Measurements from ENCODE around the gene HOXC10.

Gene HOXC10

DNA sequence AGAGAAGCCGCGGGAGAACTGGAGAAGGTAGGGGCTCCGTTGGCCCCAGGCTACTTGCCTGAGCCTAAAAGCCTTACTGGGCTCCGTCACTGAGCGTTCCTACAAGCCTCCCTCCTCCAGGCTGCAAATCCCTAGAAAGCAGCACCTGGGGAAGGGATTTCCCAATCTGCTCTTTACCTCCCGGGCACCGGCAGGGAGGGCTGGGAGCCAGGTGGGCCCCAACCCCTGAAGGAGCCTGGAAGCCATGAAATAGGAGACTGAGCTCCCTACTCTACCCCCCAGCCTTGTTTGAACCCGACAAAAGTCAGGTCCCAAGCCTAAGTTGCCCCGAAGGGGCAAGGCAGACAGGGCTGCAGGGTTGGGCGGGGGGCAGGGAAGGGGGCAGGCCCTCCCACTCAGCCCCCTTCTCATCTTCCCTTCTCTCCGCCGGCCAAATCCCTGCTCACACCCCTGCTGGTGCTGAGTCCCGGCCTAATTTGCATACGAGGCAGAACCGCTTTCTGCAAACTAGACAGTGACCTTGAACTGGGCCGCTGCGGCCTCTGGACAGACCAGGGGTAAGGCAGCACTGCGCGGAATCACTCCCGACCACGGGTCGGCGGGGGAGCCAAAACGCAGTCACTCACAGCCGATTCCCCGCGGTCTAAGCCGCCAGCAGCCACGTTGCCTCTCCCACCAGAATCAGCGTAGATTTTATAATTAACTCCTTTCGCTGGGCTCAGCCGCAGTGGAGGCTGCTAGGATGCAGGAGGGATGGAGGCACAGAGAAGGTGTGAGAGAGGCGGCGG lies 34.0 kb upstream of the HOXC10 start:
- DNase-seq, result no peak

DNA sequence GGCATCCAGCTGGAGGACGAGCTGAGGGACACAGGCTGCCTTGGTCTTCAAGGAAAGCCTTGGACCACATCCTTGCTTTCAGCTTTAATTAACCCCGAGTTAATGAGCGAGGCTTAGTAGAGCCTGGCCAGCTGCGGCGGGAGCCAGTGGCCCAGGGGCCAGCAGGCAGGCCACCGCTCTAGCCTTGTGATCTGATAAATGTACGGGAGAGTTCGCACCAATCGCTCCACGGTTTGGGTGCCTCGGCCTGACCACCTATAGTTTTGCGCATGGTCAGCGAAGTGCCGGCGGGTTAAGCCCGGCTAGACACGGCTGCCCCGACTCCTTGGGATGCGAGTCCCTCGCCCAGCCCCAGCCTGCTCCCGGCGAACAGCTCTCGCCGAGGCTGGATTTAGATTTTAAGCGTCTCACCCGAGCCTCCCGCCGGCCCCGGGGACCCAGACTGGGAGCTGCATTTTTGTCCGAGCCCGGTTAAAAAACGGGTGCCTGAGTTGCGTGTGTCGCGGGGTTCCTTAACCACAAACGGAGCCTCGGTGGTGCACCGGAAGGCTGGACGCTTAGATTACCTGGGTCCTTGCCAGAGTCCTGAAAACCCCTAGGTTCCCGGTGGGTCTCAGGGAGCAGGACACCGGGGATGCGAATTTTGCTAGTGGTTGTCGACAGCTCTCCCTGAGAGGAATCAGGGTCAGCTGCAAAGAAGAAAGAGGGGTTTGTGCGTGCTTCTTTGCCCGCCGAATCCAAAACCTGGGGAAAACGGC lies 33.2 kb upstream of the HOXC10 start:
- DNase-seq, result no peak

DNA sequence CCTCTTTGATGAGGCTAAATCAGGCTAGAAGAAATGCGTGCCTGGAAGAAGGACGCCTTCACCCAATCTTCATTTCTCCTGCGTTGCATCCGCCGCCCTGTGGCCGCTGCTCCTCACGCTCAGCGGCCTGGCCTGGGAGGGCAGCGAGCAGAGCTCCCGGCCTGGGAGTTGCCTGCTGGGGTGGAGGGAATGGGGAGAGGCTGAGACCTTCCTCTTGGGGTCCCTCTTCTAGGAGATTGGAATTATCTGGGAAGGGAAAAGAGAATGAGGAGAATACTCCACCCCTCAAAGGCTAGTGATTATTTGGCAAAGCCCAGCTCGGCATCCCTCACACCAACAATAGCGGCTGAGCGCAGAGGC lies 32.6 kb upstream of the HOXC10 start:
- DNase-seq, result no peak

DNA sequence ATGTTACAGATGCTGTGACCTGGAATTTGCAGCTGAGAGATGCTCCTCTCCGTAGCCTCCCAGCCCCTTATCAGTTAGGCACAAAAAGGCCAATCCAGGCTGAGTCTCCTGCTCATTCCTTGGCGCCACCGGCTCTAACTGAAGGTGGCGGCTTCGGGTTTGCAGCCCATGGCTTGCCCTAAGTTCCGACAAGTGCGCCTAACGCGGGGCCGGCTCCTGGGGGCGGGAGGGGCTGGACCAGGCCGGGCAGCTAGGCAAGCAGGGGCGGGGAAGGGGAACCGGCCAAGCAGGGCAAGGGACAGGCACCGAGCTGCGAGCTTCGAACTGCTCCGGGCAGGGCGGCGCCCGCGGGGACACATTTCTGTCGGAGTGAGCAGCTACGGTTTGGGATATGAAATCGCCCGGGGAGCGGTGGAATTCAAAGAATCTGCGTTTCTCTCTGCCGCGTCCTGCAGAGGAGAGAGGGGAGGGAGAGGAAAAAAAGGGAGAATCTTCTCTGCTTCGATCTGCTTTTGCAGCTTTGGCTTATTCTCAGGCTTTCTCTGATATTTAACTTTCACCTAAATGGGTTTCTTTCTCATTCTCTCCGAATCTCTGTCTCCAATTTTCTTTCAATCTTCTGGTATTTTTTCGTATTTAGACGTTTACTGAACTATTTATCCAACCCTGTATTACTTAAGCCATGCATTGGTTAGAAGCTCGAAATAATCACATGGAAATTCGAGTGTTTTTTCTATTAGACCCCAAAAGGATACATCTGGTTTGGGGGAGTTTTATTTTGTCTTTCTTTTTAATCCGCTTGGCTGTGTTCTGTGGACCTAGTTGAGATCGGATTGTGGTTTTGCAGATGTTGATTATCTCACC lies 31.8 kb upstream of the HOXC10 start:
- no peak for DNase-seq

DNA sequence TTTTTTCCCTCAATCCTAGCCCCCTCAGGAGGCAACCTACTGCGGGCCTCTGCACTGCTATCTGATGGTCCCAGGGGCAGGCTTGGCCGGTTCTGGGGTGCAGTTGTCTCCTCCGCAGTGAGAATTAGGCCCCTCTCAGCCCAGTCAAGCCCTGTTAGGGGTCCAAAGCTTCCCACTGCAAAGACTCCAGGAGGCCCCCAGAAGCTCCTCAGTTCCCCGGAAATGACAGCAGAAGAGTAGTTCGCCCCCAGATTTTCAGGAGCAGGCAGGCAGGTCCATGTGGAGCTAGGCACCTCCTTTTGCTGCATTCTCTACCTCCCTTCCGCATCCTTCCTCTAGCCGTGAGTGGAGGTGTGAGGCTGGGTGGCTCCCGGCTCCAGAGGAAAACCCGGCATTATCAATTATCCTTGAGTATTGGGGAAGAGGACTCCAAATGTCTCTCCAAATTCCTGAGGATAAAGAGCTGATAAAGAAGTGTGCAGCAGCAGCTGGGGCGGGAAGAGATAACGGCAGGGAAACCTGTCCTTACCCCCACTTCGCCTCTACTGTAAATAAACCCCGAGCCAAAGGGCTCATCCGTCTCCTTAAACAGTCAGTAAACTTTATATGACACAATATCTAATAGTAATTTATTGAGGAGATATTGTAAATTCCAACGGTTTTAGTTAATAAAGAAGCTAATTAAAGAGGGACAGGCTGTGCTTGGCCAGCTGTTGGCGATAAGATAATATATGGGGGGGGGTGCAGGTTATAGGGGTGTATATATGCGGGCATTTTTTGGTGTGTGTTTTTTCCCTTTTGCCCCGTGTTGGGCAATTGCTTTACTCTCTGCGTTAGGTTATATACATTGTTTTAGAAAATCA lies 30.9 kb upstream of the HOXC10 start:
- no peak for DNase-seq

DNA sequence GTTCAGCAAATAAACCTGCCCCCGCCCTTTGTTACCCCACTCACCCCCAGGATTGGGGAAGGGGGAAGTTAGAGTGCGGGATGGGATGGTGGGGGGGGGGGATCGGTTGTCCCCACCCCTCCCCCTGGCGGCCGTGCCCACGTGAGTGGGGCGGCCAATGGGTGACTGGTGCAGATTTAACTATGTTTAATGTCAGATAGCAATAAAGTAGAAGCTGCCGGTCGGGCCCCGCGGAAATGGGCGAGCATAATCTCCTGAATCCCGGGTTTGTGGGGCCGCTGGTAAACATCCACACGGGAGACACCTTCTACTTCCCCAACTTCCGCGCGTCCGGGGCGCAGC lies 30.3 kb upstream of the HOXC10 start, which contains the start of gene HOXC12:
Gene HOXC12, plus strand, starts transcription at position 210 of the 342 bp plus-strand sequence. Its CDS starts 27 bp downstream, at position 237.
- no peak for DNase-seq

DNA sequence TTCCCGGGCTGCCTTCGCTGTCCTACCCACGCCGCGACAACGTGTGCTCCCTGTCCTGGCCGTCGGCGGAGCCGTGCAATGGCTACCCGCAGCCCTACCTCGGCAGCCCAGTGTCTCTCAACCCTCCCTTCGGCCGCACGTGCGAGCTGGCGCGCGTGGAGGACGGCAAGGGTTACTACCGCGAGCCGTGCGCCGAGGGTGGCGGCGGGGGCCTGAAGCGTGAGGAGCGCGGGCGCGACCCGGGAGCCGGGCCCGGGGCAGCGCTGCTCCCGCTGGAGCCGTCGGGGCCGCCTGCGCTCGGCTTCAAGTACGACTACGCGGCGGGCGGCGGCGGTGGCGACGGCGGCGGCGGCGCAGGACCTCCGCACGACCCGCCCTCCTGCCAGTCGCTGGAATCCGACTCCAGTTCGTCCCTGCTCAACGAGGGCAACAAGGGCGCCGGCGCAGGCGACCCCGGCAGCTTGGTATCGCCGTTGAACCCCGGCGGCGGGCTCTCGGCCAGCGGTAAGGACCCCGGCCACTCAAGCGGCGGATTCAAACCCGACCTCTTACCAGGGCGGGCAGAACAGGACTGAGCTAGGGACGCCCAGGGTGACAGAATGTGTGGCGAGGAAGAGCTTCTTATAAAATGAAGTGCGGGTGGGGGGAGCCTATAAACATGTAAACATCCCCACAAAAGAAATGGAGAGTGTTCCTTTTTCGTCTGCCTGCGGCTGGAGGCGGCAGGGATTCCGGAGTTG lies 29.7 kb upstream of the HOXC10 start:
- DNase-seq, result no peak

DNA sequence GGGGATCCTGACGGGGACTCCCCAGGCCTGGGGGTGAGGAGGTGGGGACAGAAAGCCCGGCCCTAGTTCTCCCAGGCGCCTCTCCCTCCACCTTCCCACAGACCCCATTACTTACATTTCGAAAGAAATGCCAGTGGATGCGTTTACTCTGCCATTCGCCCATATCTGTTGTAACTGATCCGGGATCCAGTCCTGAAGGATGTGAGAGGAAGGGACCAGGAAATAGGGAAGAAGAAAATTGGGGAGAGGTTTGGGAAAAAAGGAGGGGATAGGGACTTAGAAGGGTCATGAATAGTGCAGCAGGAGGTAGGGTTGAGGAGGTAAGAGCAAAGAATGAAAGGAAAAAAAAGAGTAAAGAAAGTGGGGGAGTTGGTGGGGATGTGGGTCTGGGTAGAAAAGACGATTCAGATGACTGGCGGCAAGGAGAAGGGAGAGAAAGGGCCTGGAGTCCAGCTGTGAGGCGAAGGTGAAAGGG lies 29.1 kb upstream of the HOXC10 start:
- DNase-seq, result no peak

DNA sequence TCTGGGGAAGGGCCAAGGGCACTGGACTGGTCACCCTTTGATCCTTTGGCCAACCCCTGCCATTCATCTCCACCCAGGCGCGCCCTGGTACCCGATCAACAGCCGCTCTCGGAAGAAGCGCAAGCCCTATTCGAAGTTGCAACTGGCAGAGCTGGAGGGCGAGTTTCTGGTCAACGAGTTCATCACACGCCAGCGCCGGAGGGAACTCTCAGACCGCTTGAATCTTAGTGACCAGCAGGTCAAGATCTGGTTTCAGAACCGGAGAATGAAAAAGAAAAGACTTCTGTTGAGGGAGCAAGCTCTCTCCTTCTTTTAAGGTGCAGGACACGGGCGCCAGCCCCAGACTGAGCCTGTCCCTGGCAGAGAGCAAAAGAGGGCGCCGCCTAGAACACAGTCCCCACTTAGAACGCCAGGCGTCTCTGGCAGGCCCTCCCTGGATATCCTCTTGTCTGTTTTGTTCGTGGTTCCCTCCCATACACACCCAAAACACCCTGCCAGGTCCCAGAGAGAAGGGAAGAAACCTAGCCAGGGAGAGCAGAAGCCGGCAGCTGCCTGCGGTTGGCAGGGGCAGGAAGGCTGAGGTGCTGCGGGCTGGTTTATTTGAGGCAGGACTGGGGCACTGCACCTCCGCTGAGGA lies 28.6 kb upstream of the HOXC10 start:
- DNase-seq, result no peak

DNA sequence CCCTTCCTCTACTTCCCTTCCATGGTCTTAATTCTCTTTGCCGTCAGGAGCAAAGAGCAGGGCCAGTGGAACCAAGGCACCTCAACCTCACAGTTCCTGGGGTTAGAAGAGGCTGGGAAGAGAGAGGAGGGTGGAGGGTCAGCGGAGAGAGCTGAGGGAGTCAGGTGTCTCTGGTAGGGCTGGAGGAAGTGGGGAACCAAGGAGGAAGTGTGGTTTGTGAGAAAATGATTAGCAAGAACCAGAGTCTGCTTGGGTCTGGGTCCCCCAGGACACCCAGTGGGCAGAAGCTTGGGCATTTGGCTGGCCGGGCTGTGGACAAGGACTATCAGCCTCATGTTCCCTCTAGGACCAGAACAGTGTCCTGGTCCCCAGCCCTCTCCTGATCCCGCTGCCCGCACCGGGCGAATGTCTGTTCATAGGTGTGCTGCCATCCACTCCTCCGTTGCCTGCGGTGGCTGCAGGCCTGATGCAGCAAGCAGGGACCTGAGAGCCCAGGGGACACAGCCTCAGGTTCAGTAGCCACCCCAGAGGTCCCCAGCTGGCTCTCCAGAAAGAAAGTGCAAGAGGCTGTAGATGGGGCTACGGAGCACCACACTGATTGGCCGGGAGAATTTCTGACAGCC lies 27.9 kb upstream of the HOXC10 start:
- no peak for DNase-seq

DNA sequence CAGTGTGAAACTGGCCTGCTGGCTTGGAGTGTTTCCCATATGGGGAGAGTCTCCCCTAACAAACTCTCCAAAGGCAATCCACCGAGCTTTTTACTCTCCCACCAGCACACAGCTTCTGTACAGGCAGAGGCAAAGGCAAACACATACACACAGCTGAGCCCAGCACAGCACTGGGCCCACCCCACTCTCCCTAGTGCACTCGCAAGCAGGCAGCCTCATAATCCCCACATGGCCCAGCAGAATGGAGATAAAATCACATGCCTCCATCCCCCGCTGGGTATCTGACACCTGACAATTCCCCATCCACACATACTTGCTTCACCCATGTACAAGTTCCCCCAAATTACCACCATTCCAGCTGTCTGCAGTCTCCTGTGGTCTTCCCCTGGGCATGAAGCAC lies 26.8 kb upstream of the HOXC10 start:
- no peak for DNase-seq

DNA sequence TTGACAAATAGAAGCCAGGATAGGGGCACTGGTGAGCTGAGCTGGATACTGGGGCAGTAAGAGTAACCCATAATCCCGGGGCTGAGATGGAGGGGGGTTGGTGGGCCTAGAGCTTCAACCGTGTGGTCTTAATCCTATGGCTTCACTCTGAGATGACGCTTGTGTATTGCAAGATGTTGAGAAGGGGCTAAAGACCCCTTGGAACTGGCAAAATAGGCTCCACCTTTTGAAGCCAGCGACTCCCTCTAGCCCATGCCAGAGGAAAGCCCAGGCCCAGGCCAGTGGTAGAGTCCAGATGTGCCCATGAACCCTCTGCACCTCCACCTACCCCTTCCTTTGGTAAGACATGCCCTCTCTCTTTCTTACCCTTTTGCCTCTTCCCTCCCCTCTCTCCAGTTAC lies 25.6 kb upstream of the HOXC10 start:
- DNase-seq, result no peak

DNA sequence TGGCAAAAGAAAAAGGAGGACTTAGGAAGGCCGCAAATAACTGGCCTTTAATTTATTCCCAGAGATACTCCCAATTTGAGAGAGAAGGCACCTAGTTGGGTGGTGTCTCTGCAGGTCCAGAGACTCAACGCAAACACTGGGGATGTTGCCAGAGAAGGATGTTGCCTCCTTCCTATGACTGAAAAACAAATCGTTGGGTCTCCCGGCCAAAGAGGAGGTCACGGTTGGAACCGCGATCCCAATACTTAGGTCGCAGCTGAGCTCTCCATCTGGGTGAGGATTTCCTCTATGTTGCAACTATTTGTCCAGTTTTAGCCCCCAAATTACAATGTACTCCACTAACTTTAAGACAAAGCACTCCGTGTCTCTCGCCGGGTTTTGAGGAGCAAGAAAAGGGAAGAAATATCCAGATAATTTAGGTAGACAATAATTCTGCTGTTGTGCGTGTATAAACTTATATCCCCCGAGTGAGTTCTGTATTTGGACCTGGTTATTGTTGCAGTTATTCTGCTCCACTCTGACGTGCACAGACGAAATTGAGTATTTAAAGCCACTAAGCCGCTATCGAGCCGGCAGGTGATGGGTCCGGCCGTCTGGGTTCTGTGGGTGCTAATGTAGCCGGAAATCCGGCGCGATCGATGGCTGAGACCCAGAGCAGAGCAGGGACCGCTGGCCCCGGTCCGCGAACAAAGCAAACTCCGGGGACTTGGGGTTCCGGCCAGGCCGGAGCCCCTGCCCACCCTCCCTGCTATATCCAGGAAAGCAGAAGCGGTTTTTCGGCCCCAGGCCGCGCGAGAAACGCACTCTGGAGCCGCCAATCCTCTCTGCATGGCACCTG lies 24.5 kb upstream of the HOXC10 start:
- DNase-seq, result no peak

DNA sequence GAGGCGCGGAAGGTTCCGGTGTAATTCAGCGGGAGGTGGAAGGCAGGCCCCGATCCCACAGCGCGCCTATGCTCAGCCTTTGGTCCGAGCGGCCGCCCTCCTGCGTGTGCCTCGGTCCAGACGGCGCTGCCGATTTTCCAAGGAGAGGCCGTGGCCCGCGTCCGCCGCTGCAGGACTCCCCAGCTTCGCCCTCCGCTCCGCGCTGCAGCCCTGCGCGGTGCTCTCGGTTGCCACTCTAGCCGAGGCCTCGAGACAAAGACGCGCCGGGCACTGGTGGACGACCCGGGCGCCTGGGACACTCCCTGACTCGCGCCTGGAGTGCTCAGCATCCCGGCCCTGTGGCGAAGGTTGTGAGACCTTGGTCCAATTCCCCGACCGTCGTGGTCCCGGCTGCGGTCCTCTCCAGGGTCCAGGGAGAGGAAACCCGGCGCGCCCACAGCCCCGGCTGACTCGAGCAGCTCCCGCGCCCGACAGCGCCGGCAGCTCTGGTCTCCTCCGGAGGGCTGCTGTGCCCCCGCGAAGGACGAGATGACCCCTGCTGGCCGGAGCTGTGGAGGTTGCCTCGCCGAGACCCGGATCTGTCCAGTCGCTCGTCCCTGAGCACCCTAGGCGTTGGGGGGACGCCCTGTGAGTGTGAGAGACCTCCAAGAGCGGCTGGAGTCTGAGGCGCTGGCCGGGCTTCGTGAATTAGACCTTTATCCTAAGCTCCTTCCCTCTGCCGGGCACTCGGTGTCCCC lies 23.8 kb upstream of the HOXC10 start:
- no peak for DNase-seq

DNA sequence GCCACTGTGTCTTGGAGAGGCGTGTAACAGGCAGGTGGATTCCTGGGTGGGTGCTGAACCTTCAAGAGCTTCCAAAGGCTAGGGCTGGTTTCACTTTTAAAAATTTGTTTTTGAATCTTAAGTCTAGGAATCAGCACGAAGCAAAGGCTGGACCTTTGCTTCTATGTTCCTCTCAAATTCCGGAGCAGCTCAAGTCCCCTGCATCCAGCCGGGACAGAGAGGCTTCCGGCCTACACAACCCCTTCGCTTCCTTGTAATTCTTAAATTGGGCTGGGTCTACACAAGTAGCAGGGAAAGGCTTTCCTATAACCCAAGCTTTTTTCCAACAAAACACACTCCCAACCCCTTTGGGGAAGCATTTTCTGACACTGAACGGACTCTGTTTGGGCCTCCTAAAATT lies 21.9 kb upstream of the HOXC10 start:
- DNase-seq, result no peak

DNA sequence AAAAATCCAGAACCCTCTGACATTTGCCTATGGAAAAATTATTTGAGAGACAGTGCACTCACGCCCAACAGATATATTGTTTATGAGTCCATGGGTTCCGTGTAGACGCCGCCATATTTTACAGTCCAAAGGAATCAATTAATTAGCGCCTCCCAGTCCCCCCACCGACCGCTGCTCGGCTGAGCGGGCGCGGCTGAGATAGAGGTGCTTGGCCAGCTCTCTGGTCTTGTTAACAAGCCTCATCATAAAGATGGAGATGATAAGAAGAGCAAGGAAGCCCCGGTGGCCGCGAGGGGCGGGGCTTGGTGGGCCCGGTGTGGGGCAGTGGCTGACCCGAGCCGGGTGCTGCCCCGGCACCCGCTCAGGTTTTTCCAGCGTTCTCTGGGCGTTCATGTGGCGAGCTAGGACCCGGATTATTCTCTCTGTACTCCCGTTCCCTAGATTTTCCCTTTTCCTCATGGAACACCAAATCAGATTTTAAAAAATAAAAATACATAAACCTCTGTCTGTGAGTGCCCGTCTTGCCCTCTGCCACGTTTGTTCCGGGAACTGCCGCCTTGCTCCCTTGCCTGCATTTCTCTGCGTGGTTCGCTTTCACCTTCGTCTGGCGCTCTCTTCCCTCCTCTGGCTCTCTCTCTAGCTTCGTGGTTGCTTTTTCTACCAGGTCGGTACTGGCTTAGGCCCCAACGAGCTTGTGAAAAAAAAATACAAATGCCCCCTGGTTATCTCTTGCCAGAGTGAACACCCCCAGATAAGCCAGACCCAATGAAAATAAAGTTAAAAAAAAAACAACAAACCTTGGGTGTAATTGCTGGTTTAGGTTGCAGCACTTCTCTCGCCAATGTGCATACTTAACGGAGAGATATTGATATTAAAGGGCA lies 21.3 kb upstream of the HOXC10 start:
- DNase-seq, result no peak

DNA sequence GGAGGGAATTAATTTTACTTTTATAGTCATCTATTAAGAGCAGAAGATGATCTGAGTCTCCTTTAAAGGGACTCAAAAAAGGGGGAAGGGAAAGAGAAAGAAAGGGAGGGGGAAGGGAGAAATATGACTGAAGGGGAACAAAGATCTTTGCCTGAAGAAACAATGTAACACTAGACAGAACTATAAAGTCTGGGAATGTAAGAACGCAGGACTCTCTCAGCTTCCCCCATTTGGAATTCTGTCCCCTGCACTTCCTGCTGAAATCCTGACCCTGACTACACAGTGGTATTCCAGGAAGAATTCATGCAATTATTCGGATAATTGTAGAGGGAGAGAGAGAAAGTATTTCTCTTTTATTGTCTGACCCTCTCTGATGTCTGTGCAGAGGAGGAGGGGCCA lies 20.6 kb upstream of the HOXC10 start:
- no peak for DNase-seq
